GM10248 (cell line): ENCODE results near the gene OSMR.

Experiments used
- CTCF ChIA-PET: fragments of 300-600 bp; sonication (Branson Sonifier 250); formaldehyde crosslinking; extraction: SDS; loops from one replicate; lab custom pipeline; 2021; ENCODE audit warnings: antibody characterized with exemption; lab: Yijun Ruan, JAX
- POLR2A ChIA-PET: fragments of 350-650 bp; sonication (Branson Sonifier 250); formaldehyde crosslinking; extraction: SDS; loops from one replicate; lab custom pipeline; 2020; ENCODE audit warnings: antibody characterized with exemption; lab: Yijun Ruan, JAX
- DNase-seq: peaks from one replicate; pipeline ENCODE4 v3.0.0; 2012; ENCODE audit errors: extremely low spot score
- TF ChIP-seq, protein P1 (sequence below): IDR thresholded peaks from 2 replicates; pipeline ENCODE4 v1.5.1; 2012; ENCODE audit warnings: mild to moderate bottlenecking, low read depth; ENCODE audit errors: extremely low read depth, missing control alignments, control extremely low read depth

The OSMR gene

GRCh38 chr5:38941912-38942311 lies 96.1 kb downstream of the OSMR start:
- TF ChIP-seq, protein P1, sequence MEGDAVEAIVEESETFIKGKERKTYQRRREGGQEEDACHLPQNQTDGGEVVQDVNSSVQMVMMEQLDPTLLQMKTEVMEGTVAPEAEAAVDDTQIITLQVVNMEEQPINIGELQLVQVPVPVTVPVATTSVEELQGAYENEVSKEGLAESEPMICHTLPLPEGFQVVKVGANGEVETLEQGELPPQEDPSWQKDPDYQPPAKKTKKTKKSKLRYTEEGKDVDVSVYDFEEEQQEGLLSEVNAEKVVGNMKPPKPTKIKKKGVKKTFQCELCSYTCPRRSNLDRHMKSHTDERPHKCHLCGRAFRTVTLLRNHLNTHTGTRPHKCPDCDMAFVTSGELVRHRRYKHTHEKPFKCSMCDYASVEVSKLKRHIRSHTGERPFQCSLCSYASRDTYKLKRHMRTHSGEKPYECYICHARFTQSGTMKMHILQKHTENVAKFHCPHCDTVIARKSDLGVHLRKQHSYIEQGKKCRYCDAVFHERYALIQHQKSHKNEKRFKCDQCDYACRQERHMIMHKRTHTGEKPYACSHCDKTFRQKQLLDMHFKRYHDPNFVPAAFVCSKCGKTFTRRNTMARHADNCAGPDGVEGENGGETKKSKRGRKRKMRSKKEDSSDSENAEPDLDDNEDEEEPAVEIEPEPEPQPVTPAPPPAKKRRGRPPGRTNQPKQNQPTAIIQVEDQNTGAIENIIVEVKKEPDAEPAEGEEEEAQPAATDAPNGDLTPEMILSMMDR: no peak
- DNase-seq: no peak
- CTCF ChIA-PET: no interaction called here
- POLR2A ChIA-PET: no interaction called here

DNA sequence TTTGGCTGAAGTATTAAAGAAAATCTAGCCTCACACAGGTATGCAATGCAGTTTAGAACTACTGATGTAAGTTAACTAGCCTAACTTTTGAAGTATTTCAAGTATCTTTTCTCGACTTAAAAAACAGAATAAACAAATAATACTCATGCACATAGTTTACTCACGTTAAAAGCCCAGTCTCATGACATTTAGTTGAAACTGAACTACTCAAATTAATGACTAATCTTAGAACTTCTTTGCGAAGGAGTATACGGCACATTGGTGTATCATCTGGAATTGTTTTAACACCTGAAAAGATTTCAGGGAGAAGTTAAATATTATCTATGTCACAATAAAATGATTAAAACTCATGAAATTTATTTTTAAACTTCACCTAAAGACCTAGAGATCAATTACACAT lies 98.5 kb downstream of the OSMR start:
- POLR2A ChIA-PET: no interaction called here
- TF ChIP-seq, protein P1: no peak
- DNase-seq: no peak
- CTCF ChIA-PET: interaction anchor here (1.4 kb wide), 1 partner anchor 8 kb away, joined by 3 read pairs; no protein-coding TSS in a partner anchor

DNA sequence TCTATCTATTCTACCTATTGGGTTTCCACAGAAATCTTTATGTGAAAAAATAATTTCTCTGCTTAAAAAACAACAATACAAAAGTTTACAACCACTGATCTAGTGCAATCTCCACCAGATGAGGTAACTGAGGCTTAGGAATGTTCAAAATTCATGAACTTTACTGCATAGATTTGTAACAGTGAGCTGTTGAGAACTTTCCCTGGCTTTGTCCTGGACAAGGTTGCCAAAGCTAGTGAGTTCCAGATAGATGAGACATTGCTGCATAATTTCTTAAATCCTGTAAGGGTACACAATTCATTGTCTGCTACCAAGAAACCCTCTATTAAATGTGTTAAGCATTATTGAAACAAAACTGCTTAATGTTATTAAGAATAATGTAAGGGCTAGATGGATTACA lies 102.7 kb downstream of the OSMR start:
- TF ChIP-seq, protein P1: no peak
- ChIA-PET POLR2A (no interaction called here), CTCF (interaction anchor here (1.1 to 2.1 kb wide), 5 partner anchors 10 to 132 kb away, joined by 3 to 8 read pairs (median 6); no protein-coding TSS in a partner anchor)
- DNase-seq: no peak

GRCh38 chr5:38953426-38954012 lies 107.7 kb downstream of the OSMR start:
- ChIA-PET CTCF (interaction anchor here (1.4 kb wide), 1 partner anchor 52 kb away, joined by 3 read pairs; no protein-coding TSS in a partner anchor), POLR2A (no interaction called here)
- TF ChIP-seq, protein P1: no peak
- DNase-seq: no peak

DNA sequence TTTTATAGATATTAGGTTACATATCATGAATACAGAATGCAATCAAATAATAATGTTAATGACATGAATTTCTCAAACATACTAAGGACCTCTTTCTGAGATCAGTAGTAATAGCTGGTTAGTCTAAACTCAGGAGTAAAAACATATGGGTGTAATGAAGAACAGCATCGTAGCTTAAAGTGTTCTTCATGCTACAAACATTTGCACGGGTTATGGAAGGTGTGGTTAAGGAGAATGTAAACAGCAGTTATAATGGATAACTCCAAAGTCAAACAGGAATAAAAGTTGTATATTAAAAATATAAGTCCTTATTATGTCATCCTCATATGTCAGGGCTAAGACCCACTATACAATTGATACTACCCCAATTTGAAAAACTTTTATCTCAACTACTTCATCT lies 115.9 kb downstream of the OSMR start:
- TF ChIP-seq, protein P1: no peak
- ChIA-PET POLR2A (no interaction called here), CTCF (interaction anchor here (1.7 kb wide), 1 partner anchor 8 kb away, joined by 7 read pairs; no protein-coding TSS in a partner anchor)
- DNase-seq: no peak

DNA sequence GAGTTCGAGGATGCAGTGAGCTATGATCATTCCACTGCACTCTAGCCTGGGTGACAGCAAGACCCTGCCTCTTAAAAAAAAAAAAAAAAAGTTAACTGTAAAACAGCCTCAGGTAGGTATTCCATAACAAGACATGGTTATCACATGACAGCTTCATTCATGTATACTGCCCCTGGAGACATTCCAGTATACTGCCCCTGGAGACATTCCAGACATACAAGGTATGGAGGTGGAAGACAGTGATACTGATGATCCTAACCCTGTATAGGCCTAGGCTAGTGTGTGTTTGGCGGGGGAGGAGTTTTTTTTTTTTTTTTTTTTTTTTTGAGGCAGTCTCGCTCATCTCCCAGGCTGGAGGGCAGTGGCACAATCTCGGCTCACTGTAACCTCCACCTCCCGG lies 122.9 kb downstream of the OSMR start:
- TF ChIP-seq, protein P1: no peak
- ChIA-PET POLR2A (interaction anchor here (0.6 kb wide), 1 partner anchor 408 kb away, joined by 5 read pairs; no protein-coding TSS in a partner anchor), CTCF (interaction anchor here (0.9 to 2.4 kb wide), 4 partner anchors 9 to 19 kb away, joined by 3 to 6 read pairs (median 4); no protein-coding TSS in a partner anchor)
- DNase-seq: no peak
